Hindlimb muscle (tissue), 1 donor: ENCODE measurements around the gene ZNF234. TPM values are rescaled to one million over a fixed set of nuclear protein-coding genes. Genes with fewer than 3 reads are reported as not detected.
"Not testable (repeated sequence)": the region's sequence is repeated elsewhere in the genome, so short reads cannot be mapped to it uniquely, and the experiment has no call there.

Experiments used
- DNase-seq: peaks from one replicate; pipeline ENCODE4 v3.0.0-alpha.2; 2013
- polyA plus RNA-seq: library from polyadenylated mRNA; unstranded; fragments of 120-200 nt; gene quantifications from one replicate; pipeline ENCODE4 v1.2.1, GENCODE V29; 2013; ENCODE audit not compliant: insufficient read length

Gene ZNF234
- polyA plus RNA-seq, 1 donor = 9.6 TPM

DNA sequence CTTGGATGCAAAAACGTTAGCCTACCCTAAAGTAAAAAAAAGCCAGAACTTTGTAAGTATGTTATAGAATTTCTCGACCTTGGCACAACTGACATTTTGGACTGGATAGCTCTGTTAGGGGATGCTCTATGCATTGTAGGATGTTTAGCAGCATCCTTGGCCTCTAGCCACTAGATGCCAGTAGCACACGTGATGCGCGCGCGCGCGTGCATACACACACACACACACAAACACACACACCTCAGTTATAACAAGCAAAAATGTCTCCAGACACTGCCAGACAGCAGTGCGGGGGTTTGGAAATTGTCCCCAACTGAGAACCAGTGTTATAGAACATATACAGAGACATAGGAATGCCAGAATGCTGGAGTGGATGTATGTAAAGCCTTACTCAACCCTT is 40.8 kb downstream of the ZNF234 start:
- DNase-seq = no peak

DNA sequence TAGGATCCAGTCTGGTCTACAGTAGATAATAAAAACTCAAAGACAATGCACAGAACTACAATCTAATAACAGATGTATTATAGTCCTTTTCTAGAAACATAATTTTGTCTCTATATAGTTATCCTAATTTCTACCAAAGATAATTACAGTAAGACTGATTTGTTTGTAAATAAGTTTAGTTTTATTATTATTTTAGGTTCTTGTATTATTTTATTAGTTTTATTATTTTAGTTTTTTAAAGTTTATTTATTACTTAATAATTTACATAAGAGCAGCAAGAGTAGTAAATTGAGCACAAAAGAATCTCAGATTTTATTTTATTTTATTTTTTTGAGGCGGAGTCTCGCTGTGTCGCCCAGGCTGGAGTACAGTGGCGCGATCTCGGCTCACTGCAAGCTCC is 48.7 kb downstream of the ZNF234 start:
- no peak for DNase-seq

DNA sequence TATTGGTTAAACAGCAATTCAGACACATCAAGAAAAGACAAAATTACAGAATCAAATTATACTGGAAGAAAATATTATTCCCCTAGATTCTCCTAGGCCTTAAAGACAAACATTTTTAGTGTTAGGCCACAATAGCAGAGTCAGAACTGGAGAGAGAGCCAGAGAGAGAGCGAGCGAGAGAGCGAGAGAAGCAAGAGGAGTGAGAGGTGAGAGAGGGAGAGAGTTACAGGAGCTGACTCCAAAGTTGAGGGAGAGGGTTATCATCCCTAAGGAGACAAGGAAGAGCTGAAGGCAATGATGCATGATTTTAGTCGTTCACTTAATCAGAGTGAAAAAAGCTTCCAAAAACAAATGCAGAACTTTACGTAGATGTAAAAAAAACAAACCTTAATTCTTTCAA is 50.8 kb downstream of the ZNF234 start:
- no peak for DNase-seq

DNA sequence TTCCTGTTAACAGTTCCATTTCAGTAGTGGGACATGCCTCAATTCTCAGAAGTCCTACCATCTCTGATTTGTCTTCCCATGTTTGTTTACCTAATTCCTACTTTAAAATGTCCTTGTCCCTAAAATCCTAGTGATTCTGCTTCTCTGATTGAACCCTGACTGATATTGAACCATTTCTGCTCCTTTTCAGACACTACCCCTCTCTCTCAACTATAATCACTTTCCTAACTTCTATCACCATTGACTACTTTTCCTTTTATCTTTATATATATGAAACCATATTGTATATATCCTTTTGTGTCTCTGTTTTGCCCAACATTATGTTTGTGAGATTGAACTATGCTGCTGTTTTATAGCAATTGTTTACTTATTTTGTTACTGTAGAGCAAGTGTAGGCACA is 55.4 kb downstream of the ZNF234 start:
- DNase-seq = no peak

DNA sequence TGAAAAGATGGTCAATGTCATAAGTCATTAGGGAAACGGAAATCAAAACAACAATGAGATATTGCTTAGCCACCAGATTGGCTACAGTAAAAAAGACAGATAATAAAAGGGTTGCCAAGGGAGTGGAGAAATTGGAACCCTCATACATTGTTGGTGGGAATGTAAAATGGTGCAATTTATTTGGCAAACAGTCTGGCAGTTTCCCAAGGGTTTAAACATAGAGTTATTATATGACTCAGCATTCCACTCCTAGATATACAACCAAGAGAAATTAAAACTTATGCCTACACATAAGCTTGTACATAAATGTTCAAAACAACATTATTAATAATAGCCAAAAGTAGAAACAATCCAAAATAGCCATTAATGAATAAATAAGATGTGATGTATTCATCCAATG is 61.1 kb downstream of the ZNF234 start:
- no peak for DNase-seq

DNA sequence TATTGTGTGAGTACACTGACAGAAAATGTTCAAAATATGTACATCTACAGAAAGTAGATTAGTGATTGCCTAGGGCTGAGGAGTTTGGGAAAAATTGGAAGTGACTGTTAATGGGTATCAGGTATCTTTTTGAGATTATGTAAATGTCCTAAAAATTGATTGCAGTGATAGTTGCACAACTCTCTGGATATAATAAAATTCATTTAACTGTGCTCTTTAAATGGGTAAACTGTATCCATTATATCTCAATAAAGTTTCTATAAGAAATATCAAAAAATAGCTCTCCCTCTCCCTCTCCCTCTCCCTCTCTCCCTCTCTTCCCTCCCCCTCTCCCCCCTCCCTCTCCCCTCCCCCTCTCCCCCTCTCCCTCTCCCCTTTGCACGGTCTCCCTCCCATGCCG is 61.6 kb downstream of the ZNF234 start:
- DNase-seq = no peak

DNA sequence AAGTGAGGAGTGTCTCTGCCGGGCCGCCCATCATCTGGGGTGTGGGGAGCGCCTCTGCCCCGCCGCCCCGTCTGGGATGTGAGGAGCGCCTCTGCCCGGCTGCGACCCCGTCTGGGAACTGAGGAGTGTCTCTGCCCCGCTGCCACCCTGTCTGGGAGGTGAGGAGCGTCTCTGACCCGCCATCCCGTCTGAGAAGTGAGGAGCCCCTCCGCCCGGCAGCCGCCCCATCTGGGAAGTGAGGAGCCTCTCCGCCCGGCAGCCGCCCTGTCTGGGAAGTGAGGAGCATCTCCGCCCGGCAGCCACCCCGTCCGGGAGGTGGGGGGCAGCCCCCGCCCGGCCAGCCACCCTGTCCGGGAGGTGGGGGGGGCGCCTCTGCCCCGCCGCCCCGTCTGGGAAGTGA is 62.5 kb downstream of the ZNF234 start:
- not testable (repeated sequence) for DNase-seq

DNA sequence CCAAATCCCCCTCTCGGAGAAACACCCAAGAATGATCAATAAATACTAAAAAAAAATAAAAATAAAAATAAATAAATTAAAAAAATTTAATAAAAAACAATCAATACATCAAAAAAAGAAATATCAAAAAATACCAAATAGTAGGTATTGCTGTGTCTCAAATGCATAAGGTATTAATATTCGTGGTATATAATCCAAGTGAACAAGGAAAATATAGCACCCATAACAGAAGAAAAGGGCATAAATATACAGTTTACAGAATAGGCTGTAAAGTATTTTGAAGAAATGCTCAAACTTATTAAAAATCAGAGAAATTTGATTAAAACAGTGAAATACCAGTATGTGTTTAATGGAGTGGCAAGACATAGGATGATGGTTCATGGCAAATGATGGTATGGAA is 63.4 kb downstream of the ZNF234 start:
- no peak for DNase-seq

DNA sequence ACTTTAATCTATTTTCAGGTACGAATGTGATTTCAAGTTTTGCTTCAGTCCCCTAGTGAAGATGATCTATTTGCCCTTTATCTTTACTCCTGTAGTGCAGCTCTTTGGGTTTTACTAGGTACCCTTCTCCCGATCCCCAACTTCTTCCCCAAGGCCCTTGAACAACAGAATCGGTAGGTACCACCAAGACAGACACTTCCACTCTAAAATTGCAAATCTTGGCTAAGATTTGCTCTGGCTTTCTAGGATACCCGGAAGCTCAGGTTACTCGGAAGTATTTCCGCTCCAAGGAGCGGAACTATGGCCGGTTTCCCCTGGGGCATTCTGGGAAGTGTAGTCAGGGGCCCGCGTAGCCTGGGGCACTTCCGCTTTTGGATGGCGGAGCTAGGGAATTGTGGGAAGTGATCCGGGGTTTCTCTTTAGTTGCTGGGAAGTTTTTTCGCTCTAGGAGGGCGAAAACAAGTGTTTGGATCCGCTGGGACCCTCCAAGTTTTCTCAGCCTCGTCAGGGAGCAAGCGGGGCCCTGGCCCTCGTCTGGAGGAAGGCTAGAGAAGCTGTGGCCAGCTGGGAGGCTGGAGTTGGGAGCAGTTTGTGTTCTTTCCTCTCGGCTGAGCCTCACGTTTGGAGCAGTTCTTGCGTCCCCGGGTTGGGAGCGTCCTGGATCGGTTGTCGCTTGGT is 65.9 kb downstream of the ZNF234 start:
- DNase-seq = peak; percentile 92

Other genes starting within 250 kb of the ZNF234 start
- 15.3 TPM for gene ZNF45, start 206.3 kb upstream of the ZNF234 start, polyA plus RNA-seq
- gene ZNF221, start 190.3 kb upstream of the ZNF234 start, polyA plus RNA-seq = 3.0 TPM
- 7.2 TPM for gene ZNF155, start 157.4 kb upstream of the ZNF234 start, polyA plus RNA-seq
- gene ZNF230, start 138.6 kb upstream of the ZNF234 start, polyA plus RNA-seq = 2.1 TPM
- gene ZNF222, start 116.2 kb upstream of the ZNF234 start, polyA plus RNA-seq = 3.3 TPM
- 3.5 TPM for gene ZNF223, start 89.5 kb upstream of the ZNF234 start, polyA plus RNA-seq
- gene ZNF284, start 69.4 kb upstream of the ZNF234 start, polyA plus RNA-seq = 2.9 TPM
- gene ZNF224, start 47.2 kb upstream of the ZNF234 start, polyA plus RNA-seq = 15.3 TPM
- gene ZNF225, start 28.2 kb upstream of the ZNF234 start, polyA plus RNA-seq = 4.5 TPM
- gene ZNF226, start 23.5 kb downstream of the ZNF234 start, polyA plus RNA-seq = 13.0 TPM
- gene ZNF227, start 71.0 kb downstream of the ZNF234 start, polyA plus RNA-seq = 11.9 TPM
- gene ZNF233, start 118.3 kb downstream of the ZNF234 start, polyA plus RNA-seq = 3.1 TPM
- 7.6 TPM for gene ZNF235, start 163.5 kb downstream of the ZNF234 start, polyA plus RNA-seq
- 4.9 TPM for gene ZNF112, start 215.1 kb downstream of the ZNF234 start, polyA plus RNA-seq